Lower leg skin (tissue), 3 donors: ENCODE data around the gene OR5C1.

ENCODE experiments used
- CTCF ChIP-seq, 3 donors: fragments of 450-650 bp; IDR thresholded peaks; one replicate each; pipeline ENCODE4 v1.5.1; 2016; ENCODE audit warnings: antibody characterized with exemption in 3 of 3, mild to moderate bottlenecking in 3 of 3, moderate library complexity in 2 of 3
- POLR2A ChIP-seq, 2 donors: fragments of 450-650 bp; IDR thresholded peaks; one replicate each; pipeline ENCODE4 v1.6.1; 2016 to 2017; ENCODE audit warnings: antibody characterized with exemption in 2 of 2, mild to moderate bottlenecking in 1 of 2, moderate library complexity in 1 of 2

- TF ChIP-seq CTCF (IDR thresholded peaks at IDR 0.05): no peak
- TF ChIP-seq POLR2A (IDR thresholded peaks at IDR 0.05): no peak
Observed at GRCh38 chr9:122777052-122777451, 11.7 kb upstream of the OR5C1 start.
